ENCODE results near the gene AP5M1.
"Not testable (repeated sequence)": the region's sequence is repeated elsewhere in the genome, so short reads cannot be mapped to it uniquely, and the experiment has no call there.

The AP5M1 gene

DNA sequence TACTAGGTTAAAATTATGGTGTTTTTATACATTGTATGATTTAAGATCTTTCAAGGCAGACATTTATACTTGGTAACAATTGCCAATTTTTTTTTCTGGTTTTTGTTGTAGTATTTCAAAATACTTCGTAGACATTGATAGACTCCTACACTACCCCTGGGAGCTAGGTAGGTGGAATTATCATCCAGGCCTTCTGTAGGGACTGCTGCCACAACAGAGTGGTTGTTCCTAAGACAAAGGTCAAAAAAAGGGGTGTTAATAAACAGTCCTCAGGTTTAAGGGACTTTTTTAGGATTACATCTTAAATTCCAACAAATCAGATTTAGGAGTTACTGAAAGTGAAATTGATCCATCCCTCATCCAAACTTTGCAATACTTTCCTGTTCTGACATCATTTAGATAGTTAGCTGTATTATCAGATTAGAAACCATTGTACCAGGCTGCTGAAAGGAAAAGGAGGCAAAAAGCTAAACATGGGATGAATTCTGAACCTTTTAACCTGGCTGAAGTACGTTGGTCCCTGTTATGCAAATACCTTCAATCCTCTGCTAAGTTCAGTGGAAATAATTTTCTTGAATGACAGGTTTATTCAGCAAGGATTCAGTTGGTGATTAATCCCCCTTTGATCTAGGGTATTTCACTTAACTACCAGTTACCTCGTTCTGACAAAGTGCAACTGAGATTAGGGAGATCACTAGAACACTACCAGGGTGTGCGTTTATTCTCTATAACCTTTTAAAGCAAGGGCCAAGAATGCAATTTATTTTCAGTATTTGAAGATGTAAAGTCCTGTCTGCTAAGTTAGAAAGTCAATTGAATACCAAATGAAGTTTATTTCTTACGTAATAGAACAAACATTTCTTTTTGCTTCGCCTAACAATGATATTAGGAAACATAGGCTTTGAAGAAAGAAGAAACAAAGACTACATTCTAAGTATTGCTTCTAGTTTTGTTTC, 23.2 kb downstream of the AP5M1 start:
- no peak for DNase-seq (ENCODE audit: low read depth)

GRCh38 chr14:57293866-57294837, 25.4 kb downstream of the AP5M1 start:
- DNase-seq (ENCODE audit: low read depth): peak; percentile 34

GRCh38 chr14:57295239-57295638, 26.5 kb downstream of the AP5M1 start:
- no peak for DNase-seq (ENCODE audit: low read depth)

GRCh38 chr14:57297852-57298251, 29.1 kb downstream of the AP5M1 start:
- no peak for DNase-seq (ENCODE audit: low read depth)

DNA sequence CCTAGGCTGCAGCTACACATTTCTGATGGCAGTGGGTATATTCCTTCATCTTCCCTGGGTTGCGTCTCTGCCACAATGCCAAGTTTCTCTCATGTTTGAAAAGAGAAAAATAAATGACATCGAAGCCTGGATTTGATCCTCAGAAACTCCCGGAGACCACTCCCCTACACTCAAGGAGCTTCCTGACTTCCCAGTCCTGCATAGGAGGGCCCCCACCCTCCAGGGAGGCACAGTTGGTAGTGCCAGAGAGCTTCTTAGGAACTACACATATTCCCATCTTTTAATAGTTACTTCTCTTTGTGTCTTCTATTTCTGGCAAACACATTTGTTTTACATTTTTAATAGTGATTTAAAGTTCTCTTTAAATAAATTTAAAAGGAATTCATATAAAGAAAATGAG, 30.7 kb downstream of the AP5M1 start:
- DNase-seq (ENCODE audit: low read depth): no peak

DNA sequence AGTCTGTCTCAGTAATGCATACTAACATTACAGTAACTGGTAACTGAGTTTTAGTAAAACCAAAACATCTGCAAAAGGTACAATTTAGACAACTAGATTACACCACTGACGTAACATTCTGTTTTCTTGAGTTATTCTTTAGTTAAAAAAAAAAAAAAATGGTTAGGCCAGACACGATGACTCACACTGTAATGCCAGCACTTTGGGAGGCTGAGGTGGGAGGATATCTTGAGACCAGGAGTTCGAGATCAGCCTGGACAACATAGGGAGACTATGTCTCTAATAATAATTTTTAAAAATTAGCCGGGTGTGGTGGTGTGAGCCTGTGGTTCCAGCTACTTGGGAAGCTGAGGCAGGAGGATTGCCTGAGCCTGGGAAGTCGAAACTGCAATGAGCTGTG, 34.1 kb downstream of the AP5M1 start:
- peak; percentile 22 for DNase-seq (ENCODE audit: low read depth)

- no peak for DNase-seq (ENCODE audit: low read depth)
Measured at GRCh38 chr14:57314396-57315089, 45.8 kb downstream of the AP5M1 start.

GRCh38 chr14:57317248-57317833, 48.6 kb downstream of the AP5M1 start:
- DNase-seq (ENCODE audit: low read depth): peak; percentile 80

DNA sequence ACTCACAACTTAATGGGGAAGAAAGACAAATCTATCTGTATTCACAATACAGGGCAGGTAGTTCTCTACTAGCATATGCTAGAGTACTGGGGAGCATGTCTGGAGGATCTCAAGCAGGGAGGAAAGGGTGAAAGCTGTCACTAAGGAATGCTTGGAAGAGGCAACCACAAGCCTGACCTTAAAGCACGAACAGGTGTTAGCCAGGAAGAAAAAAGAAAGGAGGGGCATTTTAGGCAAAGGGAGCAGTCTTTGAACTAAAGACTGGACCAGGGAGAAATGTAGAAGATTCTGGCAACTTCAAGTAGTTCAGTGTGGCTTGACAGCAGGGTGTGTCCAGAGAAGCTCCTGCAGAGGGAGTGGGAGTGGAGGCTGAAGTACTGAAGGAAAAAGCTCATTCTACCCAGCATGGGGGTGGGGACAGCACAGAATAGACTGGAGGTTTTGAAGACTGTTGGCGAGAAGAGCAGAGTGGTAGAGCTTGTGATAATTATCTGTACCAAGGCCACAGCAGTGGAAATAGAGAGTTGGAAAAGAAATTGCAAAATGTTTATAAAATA, 50.9 kb downstream of the AP5M1 start:
- DNase-seq (ENCODE audit: low read depth): no peak

DNA sequence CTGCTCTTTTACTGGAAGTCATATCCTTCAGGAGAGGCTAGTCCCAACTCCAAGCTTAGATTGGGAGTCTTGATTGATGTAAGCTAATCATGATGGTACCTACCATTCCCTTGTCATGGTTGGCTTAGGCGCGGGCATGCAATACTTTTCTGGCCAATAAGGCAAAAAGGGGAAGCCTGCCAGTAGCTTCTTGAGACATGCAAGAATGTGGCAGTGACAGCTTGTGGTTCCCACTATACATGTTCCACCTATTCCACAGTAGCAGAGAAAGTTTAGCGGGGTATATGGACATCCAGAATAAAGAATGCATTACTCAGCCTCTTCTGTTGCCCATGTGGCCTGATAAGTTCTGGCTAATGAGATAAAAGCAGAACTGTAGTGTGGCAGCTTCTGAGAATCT, 55.0 kb downstream of the AP5M1 start:
- no peak for DNase-seq (ENCODE audit: low read depth)

DNA sequence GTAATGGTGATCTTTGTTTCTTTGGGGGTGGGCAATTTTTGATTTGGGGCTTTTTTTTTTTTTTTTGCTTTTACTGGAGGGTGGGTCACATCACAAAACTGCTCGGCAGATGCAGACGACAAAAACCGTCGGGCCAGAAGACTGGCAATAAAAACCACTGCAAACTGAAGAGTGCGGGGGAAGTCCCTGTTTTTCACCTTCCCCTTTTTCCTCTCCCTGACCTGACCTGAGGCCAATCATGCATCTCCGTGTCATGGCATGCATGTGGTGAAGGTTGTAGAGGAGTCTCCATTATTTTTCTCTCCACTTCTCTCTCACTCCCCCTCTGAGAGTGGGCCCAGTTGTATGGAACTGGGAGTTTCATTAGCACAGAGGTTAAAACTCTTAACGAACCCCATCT, 57.5 kb downstream of the AP5M1 start:
- DNase-seq (ENCODE audit: low read depth): no peak

DNA sequence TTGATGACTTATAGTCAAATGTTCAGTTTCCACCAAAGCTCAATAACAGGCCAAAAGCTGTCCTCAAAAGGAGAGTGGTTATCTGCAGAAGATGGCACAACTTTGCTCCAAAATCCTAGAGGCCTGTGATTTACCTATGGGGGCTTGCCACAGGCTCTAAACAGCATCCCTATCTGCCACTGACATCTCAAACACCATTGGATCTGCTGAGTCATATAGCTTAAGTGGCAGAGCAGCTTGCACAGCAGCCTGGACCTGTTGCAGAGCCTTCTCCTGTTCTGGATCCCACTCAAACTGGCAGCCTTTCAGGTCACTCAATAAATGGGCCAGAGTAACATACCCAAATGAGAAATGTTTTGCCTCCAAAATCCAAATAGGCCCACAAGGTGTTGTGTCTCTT, 61.1 kb downstream of the AP5M1 start:
- no peak for DNase-seq (ENCODE audit: low read depth)

DNA sequence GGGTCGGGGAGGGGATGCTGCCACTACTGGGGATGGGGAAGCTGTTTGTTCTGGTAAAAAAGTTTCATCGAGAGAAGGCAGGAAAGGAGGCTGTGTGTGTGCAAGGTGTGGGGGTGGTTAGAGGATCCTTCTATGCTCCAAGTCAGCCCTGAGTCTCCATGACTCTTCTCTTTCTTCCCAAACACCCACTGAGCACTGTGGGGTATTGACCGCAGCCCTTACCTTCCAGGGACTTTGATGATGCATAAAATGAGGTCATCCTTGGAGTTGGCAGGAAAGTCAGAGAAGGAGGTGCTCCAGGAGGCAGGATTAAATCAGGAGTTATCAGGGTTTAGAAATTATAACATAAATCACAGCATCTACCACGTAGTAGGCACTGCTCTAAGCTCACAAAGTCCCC, 63.7 kb downstream of the AP5M1 start:
- DNase-seq (ENCODE audit: low read depth): peak; percentile 11

- DNase-seq (ENCODE audit: low read depth): not testable (repeated sequence)
Measured at GRCh38 chr14:57333726-57334125, 65.0 kb downstream of the AP5M1 start.

GRCh38 chr14:57343545-57344297, 75.0 kb downstream of the AP5M1 start:
- DNase-seq (ENCODE audit: low read depth): not testable (repeated sequence)

GRCh38 chr14:57345106-57345505, 76.3 kb downstream of the AP5M1 start:
- no peak for DNase-seq (ENCODE audit: low read depth)

DNA sequence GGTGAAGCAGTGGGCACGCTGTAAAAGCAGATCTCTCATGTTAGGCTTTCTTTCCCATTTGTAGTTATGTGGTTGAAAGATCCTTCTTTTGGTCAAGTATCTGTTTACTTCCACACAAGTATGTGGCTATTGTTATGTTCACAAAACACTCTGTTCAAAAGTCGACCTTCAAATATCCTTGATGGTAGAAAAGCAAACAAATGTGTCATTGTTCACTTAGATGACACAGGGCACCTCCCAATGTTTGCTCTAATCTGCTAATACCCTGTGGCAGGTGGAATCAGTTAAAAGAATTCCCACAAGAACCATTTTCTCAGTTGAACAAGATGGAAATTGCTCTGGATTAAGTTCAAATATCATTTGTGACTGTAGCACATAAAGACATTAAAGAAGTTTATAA, 78.0 kb downstream of the AP5M1 start:
- no peak for DNase-seq (ENCODE audit: low read depth)
